ENCODE measurements around the gene IL12RB1.
"Not testable (repeated sequence)": the region's sequence is repeated elsewhere in the genome, so short reads cannot be mapped to it uniquely, and the experiment has no call there.

Gene IL12RB1

DNA sequence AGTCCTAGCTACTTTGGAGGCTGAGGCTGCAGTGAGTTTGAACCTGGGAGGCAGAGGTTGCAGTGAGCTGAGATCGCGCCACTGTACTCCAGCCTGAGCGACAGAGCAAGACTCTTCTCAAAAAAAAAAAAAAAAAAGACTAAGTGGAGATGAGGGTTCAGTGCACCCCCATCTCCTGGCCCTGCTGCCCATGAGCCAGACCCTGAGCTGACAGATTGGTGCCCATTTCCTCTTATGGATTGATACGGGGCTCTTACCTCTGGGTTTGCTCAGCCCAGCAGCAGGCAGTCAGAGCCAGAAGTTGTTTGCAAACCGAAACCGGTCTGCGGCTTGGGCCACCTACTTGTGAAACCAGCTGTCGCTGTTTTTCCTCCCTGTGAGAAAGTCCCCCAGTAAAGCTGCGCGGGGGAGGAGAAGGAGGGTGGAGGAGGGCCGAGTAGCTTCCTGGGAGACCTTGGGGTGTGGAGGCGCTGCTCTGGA is 41.9 kb downstream of the IL12RB1 start:
- peak; percentile 83 to 91 for DNase-seq

DNA sequence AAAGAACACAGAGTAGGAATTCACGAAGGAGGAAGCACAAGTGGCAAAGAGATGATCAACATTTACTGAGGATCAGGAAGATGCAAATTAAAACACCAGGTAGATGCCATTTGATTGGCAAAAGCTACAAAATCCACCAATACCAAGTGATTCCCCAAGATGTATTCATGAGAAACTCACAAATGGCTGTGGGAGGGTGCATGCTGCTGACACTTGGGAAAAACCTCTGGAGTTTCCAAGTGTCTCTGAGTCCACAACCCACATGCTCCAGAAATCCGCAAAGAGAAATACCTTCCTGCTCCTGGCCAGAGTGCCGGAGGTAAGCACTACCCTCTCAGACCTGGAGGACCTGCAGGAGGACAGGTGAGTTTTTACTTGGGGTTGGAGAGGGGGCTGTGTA is 43.1 kb downstream of the IL12RB1 start:
- DNase-seq: no peak

DNA sequence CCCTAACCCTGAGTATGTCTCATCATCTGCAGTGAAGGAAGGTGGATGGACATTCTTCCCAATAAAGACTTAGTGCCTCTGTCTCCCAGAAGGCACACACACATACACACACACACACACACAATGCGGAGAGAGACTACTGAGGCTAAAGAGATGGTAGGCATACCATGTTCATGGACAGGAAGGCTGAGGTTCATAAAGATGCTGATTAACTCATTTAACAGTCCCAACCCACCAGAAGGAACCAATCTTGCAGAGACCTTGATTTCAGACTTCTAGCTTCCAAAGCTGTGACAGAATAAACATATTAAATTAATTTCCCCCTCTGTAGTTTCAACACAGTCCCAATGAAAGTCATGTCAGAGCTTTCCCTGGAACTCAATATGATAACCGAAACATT is 45.7 kb downstream of the IL12RB1 start:
- DNase-seq: no peak

DNA sequence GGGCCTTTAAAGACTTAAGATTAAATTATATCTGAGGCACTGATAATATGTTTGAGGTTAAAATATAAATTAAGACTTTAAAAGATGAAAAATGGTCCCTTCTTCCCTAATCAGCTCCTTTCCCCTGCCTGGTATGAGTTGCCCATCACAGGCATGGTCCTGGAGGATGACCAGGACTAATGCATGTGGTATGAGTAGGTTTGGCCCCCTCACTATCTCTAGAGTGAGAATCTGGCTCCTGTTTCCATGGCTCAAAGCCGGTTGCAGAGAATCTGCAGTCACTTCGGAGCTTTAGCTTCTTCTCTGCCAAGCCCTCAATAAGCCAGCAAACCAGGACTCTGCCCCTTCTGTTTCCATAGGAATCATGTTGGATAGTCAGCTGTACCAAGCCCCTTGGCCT is 54.6 kb downstream of the IL12RB1 start:
- not testable (repeated sequence) for DNase-seq

DNA sequence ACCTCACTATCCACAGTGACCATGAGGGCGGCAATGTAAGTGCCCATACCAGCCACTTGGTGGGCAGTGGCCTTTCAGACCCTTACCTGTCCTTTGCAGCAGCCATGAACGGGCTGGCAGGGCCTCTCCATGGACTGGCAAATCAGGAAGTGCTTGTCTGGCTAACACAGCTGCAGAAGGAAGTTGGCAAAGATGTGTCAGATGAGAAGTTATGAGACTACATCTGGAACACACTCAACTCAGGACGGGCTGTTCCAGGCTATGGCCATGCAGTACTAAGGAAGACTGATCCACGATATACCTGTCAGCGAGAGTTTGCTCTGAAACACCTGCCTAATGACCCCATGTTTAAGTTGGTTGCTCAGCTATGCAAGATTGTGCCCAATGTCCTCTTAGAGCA is 55.3 kb downstream of the IL12RB1 start:
- peak; percentile 43 to 60 for DNase-seq

DNA sequence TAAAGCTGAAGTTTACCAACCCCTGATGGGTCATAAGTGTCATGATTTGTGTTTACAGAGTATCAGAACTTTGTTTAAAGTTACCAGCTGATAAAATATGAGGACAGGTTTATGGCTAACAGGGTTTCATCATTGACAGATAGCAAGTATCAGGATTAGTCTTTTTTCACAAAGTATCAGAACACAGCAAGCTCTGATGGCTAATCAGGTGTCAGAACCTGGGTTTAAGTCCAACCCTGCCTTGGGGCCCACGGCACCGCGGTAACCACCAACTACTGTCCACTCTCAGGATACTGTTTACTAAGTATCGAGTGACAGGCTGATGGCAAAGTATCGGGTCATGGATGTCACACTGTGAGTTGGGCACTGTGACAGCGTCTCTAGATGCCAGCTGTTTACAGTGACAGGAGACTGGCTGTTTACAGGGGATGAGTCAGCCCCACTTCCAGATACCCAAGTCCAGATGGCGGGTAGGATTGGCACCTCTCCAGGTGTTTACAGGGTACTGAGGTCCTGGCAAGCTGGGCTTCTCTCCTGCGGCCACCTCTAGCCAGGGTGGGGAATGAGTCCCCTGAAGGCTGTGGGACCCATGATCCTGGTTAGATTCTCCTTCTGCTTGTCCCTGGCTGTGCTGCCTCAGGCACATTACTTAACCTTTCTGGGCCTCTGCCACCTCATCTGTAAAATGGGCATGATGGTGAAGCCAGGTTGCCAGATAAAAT is 57.0 kb downstream of the IL12RB1 start:
- no peak for DNase-seq

DNA sequence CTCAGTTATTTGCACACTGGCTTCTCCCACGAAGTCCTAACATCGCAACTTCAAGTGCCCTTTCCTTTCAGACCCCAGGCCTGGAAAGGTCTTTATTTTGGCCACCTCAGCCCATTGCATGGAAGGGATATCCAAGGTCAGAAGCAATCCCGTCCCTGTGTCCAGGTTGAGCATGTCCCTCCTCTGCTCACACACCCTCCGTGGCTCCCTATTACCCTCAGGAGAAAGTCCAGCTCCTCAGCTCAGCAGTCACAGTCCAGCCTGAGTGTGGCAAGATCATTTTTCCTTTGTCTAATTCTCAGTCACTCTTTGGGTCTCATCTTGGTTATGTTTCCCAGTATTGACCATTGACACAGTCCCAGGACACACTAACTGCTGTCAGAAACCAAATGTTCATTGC is 59.6 kb downstream of the IL12RB1 start:
- DNase-seq: no peak

DNA sequence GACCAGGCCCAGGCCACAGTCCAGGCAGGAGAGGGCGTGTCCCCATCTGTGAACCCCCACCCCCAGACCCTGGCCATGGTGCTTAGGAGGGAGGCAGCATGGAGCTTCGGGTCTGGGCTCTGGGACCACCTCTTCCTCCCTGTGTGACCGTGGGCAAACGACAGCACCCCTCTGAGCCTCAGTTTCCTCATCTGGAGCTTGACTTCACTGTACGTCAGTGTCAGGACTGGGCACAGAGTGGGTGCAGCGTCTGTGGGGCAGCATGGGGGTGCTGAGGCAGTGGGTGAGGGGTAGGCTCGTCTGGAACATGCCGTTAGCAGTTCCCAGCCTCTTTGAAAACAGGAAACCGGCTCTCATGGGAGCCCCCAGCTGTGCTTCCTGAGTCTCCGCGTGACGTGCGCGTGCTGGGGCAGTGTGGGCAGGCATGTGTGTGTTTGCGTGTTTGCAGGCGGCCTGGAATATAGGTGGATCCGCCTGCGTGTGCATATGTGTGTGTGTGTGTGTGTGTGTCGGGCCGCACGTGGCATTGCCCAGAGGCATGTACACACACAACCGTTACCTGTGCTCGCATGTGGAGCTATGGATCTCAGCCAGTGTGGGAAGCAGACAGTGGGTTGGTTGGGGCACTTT is 63.0 kb downstream of the IL12RB1 start:
- DNase-seq: peak; percentile 86 to 95

DNA sequence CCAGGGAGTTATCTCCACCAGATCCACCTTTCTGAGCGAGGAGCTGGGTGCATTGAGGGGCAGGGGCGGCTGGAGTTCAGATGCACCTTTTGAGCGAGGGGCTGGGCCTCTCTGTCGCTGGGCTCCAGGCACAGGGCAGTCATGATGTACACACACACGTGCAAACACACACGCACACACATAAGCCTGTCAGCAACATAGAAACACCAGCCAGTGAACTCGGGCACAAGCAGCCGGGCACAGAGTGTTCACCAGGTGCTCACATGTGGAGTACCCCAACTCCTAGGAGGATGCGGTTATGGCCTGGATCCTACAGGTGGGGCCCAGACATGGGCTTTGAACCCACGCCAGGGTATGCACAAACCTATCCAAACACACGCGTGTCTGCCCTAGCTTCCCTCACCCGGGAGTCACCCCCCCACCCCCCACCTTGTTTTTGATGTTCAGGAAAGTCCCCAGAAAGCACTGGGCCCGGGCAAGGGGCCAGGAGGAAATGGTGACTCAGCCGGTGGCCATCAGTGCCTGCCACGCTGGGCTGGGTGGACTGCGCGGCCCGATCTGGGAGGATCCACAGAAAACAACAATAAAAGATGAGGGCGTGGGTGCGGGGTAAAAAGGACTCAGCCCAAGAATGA is 65.5 kb downstream of the IL12RB1 start:
- peak; percentile 62 to 76 for DNase-seq

DNA sequence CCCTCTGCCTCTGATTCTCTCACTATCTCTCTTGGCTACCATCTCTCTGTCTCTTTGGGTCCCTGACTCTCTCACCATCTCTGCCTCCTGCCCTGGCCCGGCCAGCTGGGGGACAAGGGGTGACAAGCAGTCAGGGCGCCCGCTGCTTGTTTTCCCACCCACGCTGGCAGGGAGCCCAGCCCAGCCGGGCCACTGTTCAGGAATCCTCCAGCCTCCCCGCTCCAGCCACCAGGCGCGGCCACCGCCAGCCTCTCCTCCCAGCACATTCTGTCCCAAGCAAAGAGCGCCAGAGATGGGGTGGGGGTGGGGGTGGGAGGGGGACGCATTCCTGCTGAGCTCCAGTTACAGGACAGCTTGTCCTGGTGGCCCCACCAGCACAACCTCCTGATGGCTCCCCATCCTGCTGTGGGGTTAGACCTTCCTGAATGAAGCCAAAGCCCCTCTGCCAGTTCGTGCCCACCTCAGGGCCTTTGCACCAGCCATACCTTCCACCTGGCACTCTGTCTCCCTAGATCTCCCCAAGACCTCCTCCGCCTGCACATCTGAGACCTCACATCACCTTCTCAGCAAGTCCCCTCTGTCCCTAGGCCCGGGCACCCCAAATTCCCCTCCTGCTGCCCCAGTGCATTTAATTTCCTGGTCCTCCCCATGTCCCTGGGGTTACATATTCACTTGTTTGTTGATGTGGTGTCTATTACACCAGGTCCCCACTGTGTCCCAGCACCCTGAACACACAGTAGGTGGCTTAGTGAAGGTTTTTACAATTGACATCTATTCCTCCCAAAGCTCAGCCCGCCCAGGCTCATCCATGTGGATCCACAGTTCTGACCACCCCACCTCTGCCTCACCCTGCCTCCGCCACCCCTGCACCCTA is 66.3 kb downstream of the IL12RB1 start:
- peak in 1 of 2 donors; percentile 37 for DNase-seq

DNA sequence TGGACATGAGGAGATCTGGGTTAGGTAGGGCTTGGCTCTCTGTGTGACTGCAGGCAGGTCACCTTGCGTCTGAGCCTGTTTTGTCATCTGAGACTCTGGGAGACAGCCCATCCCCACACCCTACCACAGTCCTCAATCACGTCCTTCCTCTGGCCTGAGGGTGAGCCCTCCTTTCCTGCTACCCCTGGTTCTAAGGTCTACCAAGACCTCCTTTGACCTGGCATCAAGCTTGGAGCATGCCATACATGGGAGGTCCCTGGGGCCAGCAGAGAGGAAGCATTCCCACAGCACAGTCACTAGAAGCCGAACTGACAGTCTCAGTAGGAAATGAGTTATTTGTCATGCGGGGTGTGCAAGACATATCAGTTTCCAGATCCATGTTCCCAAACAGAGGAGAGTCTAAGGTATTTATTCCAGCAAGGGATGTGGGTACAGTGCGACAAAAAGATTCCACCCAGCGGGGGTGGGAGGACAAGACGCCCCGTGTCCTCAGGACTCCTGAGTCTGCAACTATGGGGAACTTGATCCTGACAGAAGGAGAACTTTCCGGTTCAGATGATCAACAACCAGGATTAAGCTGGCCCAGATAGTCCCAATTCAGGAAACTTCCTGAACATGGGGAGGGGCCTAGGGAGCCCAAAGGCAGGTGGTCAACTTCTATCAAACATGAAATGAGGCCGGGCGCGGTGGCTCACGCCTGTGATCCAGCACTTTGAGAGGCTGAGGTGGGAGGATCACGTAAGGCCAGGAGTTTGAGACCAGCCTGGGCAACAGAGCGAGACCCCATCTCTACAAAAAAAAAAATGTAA is 69.3 kb downstream of the IL12RB1 start:
- peak; percentile 33 to 53 for DNase-seq

DNA sequence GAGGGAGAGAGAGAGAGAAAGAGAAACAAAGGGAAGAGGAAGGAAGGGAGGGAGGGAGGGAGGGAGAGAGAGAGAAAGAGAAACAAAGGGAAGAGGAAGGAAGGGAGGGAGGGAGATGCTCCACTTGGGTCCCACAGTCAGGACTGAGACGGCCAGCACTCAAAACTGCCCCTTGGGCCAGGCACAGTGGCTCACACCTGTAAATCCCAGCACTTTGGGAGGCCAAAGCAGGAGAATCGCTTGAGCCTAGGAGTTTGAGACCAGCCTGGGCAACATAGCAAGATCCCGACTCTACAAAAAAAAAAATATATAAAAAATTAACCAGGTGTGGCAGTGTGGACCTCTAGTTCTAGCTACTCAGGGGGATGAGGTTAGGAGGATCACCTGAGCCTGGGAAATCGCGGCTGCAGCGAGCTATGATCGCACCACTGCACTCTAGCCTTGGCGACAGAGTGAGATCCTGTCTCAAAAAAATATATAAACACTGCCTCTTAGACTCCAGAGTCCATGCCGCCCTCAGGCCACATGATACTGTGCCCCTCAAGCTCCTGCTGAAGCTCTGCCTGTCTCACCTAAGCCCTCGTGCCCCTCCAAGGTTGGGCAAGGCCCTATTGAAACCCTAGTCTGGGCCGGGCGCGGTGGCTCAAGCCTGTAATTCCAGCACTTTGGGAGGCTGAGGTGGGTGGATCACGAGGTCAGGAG is 70.4 kb downstream of the IL12RB1 start:
- DNase-seq: no peak

DNA sequence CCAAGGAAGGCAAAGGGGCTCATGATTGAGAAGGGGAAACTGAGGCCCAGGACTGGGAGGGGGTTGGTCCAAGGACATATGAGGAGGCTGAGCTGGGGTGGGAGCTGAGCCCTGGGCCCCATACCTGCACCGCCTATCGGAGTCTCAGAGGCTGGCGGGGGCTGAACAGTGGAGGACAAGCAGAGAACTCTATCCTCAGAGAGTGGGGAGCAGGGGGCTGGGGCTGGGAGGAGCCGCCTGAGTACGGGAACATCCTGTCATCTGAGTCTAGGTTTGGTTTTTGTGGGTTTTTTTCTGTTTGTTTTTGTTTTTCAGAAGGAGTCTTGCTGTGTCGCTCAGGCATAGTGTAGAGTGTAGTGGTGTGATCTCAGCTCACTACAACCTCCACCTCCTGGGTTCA is 72.5 kb downstream of the IL12RB1 start:
- DNase-seq: no peak

DNA sequence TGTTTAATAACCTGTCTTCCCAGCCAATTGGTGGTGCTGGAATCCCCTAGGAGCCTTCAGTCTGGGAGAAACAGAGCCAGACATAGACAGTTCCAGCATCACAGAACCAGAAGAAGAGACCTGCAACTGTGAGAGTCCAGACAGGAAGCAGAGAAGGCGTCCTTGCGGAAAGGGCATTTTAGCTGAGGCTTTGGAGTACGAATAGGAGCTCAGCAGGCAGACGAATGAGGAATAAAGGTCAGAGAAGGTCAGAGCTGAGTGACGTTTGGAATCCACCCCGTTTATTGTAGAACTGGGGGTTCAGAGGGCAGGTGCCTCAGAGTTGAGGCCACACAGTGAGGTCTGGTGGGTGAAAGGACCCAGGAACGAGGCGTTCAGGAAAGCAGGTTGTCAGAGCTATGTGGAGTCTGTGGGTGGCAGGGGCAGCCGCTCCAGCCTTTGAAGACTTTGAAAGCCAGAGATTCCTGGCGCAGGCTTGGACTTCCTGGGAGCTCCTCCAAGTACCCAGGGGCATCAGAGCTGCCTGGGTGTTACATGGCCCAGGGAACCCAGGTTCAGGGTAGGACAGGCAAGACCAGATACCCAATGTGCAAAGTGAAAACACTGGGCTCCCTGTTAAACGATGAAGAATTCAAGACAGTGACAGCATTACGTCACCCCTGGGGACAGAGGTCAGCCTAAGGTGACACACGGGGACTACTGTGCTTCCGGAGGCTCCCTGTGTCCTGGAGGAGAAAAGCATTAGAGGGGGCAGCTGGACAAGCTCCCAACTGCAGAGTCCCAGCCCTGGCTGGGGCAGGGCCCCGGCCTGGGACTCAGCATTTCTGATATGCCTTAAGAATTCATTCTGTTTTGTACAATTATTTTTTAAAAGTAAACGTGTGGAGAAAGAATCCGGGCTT is 73.3 kb downstream of the IL12RB1 start:
- DNase-seq: no peak

DNA sequence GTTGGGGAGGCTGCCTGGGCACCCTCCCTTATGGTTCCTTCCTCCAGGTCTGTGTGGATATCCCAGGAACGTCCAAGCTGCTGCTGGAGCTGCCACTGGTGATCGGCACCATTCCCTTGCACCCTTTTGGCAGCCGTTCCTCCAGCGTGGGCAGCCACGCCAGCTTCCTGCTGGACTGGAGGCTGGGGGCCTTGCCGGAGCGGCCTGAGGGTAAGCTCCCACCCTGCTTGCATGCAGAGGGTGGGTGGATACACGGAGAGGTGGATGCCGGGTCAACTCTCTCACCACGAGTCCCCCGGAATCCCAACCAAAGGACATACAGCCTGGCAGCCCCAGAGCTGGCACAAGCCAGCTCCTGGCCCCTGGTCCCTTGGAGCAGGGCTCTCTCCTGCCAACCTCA is 76.6 kb downstream of the IL12RB1 start:
- DNase-seq: no peak

DNA sequence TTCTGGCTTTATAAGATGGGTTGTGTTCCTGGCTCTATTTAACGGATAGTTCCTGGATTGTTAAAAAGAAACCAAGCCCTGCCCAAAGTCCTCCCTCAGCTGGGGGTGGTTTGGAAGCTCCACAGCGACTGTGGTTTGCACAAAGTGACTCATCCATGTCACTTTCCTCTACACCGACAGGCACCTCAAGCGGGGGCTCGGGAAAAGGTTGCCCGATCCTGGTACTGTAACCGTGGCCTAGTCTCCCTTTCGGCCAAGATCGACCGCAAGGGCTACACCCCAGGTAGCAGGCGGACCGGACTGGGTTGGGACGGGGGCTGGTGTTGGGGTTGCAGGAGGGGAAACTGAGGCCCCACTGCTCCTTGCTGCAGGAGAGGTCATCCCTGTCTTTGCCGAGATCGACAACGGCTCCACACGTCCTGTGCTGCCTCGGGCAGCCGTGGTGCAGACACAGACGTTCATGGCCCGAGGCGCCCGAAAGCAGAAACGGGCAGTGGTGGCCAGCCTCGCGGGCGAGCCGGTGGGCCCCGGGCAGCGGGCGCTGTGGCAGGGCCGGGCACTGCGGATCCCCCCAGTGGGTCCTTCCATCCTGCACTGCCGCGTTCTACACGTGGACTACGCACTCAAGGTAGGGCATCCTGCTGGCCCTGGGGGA is 77.2 kb downstream of the IL12RB1 start:
- DNase-seq: peak; percentile 31 to 57

Data from inflammatory macrophage (primary cell).